ENCODE measurements around the gene SLFN14. TPM values are rescaled to one million over a fixed set of nuclear protein-coding genes. Genes with fewer than 3 reads are reported as not detected.
"Not testable (repeated sequence)": the region's sequence is repeated elsewhere in the genome, so short reads cannot be mapped to it uniquely, and the experiment has no call there.

SLFN14 gene
- total RNA-seq, 1 donor from 2014 or later, result under 0.01 TPM

- peak in 1 of 2 donors; percentile 32 for DNase-seq (ENCODE audit: low read depth in 2 of 2)
Observed at GRCh38 chr17:35521654-35522256, 38.9 kb downstream of the SLFN14 start.

DNA sequence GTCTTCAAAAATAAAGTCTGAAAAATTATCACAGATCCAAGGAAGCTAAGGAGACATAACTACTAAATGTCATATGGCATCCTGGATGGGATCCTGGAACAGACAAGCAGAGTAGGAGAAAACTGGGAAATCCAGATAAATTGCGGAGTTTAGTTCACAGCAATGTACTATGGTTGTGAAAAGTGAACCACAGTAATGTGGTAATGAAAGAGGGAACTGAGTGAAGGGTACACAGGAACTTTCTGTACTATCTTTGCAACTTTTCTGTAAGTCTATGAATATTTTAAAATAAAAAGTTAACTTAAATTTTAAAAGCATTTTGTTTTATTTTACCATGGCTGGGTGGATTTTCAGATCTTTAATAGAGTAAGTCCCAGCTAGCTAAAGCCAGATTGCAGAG, 39.5 kb downstream of the SLFN14 start:
- no peak for DNase-seq (ENCODE audit: low read depth in 2 of 2)

DNA sequence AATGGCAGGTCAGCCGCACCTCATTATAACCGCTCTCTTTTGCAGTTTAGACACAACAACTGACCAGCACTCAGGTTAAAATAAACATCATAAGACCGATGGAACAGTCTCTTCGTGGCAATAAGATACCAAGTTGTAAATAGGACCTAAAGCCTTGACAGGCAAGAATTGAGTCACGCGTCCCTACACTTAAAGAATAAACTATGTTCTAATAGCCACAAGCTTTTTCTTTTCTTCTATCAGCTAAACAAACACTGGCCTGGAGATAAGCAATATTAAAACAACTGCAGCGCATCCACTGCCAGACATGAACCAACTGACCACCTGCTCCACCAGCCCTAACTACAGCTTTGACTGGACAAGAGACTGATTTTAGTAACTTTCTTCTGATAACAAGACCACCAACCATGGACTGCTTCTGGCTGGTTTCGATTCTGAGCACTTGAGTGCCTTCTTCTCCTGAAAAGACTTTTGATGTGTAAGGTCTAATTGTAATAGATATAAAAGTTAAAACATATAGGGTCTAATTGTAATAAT, 40.6 kb downstream of the SLFN14 start:
- DNase-seq (ENCODE audit: low read depth in 2 of 2), result no peak

GRCh38 chr17:35519439-35519838, 41.2 kb downstream of the SLFN14 start:
- no peak for DNase-seq (ENCODE audit: low read depth in 2 of 2)

- DNase-seq (ENCODE audit: low read depth in 2 of 2), result not testable (repeated sequence)
Observed at GRCh38 chr17:35518431-35518830, 42.2 kb downstream of the SLFN14 start.

DNA sequence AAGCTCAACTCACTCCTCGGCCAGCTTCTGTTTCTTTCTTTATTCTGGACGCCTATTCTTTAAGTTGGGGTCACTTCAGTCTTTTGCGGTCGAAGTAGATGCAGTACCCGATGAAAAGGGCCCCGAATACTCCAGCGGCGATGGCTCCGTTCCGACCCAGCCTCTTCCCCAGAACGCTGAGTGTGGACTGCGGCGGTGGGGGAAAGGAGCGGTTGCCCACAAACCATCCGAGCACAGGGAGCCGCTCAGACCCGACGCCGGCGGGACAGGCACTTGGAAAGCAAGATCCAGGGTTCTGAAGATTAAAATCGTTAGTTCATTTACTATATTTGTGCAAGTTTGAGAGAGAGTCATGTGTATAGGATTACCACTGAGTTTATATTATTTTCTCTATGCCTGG, 45.6 kb downstream of the SLFN14 start:
- DNase-seq (ENCODE audit: low read depth in 2 of 2), result no peak

DNA sequence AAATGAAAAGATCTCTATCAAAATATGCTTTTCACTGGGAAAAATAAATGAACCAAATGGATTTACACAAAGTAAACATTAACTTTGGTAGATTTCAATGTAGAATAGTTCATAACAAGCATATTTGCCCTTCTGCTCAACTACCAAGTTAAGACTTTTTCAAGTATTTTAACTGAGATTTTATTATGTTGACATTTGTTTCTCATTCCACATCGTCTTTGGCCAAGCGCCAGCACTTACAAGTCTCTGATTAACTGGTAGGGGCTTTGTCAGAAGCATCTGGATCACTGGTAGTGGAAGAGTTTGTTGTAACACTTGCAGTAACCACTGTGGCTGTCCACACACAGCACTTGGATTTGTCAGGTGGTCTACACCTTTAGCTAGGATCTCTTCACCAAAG, 46.1 kb downstream of the SLFN14 start:
- no peak for DNase-seq (ENCODE audit: low read depth in 2 of 2)

Other genes starting within 250 kb of the SLFN14 start
- gene SLFN11, start 187.2 kb downstream of the SLFN14 start, total RNA-seq, result 54.1 and 55.7 TPM in 2 replicates
- gene SLFN12, start 128.3 kb downstream of the SLFN14 start, total RNA-seq, result 36.1 and 42.9 TPM in 2 replicates
- gene SLFN13, start 112.1 kb downstream of the SLFN14 start, total RNA-seq, result 2.7 and 3.2 TPM in 2 replicates
- under 0.01 TPM in 2 replicates for gene SLFN12L, start 23.1 kb downstream of the SLFN14 start, total RNA-seq
- 2.6 and 2.8 TPM in 2 replicates for gene PEX12, start 17.8 kb upstream of the SLFN14 start, total RNA-seq
- 79.5 and 115 TPM in 2 replicates for gene AP2B1, start 26.5 kb upstream of the SLFN14 start, total RNA-seq
- gene RASL10B, start 170.8 kb upstream of the SLFN14 start, total RNA-seq, result under 0.01 and 0.13 TPM in 2 replicates
- under 0.01 TPM in 1 of 2 replicates, not detected in the other for gene GAS2L2, start 192.4 kb upstream of the SLFN14 start, total RNA-seq
- not detected in 2 replicates for gene C17orf50, start 200.1 kb upstream of the SLFN14 start, total RNA-seq
- 1.3 and 2.4 TPM in 2 replicates for gene MMP28, start 234.8 kb upstream of the SLFN14 start, total RNA-seq
- 62.6 and 74.3 TPM in 2 replicates for gene TAF15, start 248.7 kb upstream of the SLFN14 start, total RNA-seq